DMS114 treated with DMSO at 0.1 percent for 48 hours (cell line): ENCODE data around the gene YY1AP1.
"Not testable (repeated sequence)": the region's sequence is repeated elsewhere in the genome, so short reads cannot be mapped to it uniquely, and the experiment has no call there.

Source experiments
- DNase-seq: peaks from one replicate; lab custom pipeline; 2025; ENCODE audit not compliant: unreplicated experiment; lab: John Stamatoyannopoulos, UW

Gene YY1AP1

GRCh38 chr1:155646307-155646706 is 42.3 kb downstream of the YY1AP1 start:
- DNase-seq: no peak

DNA sequence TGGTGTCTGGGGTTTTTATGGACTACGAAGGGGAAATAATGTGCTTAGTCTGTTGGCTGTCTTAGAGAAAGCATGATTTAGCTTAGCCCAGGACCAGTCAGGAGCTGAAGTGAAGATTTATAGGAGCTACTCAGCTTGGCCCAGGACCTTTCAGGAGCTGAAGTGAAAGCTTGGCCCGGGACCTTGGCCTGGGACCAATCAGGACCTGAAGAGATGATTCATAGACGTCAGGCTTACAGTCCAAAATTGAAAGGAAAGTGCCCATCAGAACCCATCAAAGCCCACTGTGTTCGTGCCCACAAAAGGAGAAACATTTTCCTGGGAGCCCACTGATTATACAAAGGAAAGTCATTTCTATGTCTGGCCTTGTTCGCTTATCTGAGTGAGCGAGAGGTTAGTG is 42.9 kb downstream of the YY1AP1 start:
- no peak for DNase-seq

- DNase-seq: no peak
These were observed 43.5 kb downstream of the YY1AP1 start for GRCh38 chr1:155645034-155645598.

DNA sequence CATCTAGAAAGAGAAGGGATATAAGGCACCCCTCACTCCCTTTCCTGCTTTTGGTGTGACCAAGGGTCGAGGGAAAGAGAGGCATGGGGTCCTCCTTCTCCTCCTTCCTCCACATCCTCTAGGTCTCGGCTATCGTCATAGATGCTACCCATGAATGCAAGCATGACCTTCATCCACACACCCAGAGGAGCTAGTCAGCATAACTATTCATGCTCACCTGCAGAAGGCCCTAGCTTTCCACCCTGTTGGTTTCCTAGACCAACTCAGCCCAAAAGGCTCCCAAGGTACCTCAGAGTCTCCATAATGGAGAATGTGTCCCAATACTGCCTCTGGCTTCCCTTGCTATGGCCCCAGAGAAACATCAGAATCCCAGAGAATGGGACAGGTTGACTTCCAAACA is 45.3 kb downstream of the YY1AP1 start:
- DNase-seq: no peak

- DNase-seq: not testable (repeated sequence)
These were observed 45.9 kb downstream of the YY1AP1 start for GRCh38 chr1:155642559-155643180.

- DNase-seq: no peak
These were observed 48.2 kb downstream of the YY1AP1 start for GRCh38 chr1:155640367-155640766.

GRCh38 chr1:155636397-155637153 is 52.0 kb downstream of the YY1AP1 start:
- DNase-seq: no peak

GRCh38 chr1:155626428-155626827 is 62.1 kb downstream of the YY1AP1 start:
- DNase-seq: not testable (repeated sequence)

- no peak for DNase-seq
These were observed 65.2 kb downstream of the YY1AP1 start for GRCh38 chr1:155623357-155623756.

GRCh38 chr1:155622191-155622590 is 66.4 kb downstream of the YY1AP1 start:
- DNase-seq: no peak

DNA sequence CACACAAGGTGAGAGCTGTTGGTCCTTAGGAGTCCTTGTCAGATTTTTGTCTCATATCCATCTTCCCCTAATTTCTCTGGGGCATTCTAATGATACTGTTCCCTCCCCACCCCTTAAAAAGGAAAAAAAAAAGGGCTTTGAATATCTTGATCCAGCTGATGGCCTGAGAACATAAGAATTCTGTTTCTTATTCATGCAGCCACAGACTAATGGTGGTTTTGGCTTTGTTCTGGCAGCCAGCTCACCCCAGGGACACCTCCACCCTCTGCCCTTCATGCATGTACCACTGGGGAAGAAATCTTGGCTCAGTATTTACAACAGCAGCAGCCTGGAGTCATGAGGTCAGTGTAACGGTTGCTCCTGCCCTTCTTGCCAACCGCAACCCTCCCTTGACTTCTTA is 75.3 kb downstream of the YY1AP1 start:
- DNase-seq: not testable (repeated sequence)

DNA sequence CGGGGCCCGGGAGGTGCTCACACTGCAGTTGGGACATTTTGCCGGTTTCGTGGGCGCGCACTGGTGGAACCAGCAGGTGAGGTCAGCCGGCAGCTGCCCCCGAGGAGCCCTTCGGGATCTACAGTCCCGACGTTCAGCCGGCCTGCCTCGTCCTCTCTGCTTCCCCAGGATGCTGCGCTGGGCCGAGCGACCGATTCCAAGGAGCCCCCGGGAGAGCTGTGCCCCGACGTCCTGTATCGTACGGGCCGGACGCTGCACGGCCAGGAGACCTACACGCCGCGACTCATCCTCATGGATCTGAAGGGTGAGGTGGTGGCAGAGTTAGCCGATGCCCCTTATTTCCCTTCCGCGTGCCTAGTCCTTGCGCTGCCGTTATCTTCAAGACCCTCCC is 78.3 kb downstream of the YY1AP1 start:
- DNase-seq: not testable (repeated sequence)

DNA sequence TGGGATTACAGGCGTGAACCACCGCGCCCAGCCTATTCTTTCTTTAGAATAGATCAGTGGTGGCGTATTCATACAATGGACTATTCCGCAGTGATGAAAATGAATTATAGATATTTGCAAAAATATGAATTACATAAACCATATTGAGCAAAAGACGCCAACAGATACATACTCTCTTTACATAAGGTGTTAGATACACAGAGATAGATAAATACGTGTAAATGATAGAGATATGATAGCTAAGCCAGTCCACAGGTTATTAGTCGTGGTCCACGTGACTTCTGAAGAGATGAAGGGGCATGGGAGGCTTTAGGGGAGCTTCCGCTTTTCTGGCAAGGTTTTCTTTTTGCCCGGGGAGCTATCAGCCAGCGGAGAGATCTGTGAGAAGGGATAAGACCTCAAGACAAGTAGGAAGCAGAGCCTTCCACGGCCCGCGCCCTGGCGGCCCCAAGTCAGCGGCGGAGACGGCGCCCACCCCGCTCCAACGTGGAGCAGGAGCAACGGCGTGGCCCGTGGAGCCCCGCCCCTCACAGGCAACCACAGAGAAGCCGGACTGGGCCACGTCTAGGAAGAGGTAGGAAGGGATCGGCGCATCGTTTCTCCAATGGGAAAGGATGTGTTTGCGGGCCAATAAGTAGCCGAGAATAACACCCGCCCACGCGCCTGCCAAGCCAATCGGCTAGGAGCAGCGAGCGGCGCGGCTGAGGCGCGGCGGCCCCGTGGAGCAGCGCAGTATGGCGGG is 78.9 kb downstream of the YY1AP1 start, which contains the start of gene MSTO1:
TSS of gene MSTO1 (plus strand) at position 704 of the 742 bp plus-strand sequence. CDS start at position 735, 31 bp downstream.
- DNase-seq: peak; percentile 99
